H1 (cell line): ENCODE data around the gene TBCE. TPM values are rescaled to one million over a fixed set of nuclear protein-coding genes. Genes with fewer than 3 reads are reported as not detected.

ENCODE experiments used
- BRCA1 ChIP-seq: IDR thresholded peaks from 2 replicates; pipeline ENCODE4 v1.6.1; 2012; ENCODE audit warnings: low read depth, low read length, improper control_type of control experiment
- CHD2 ChIP-seq: IDR thresholded peaks from 2 replicates; pipeline ENCODE4 v1.6.1; 2012; ENCODE audit warnings: low read length, improper control_type of control experiment
- CHD7 ChIP-seq: fragments of 300-600 bp; sonication (generic); IDR thresholded peaks from 2 replicates; pipeline ENCODE4 v1.7.1; 2012; ENCODE audit warnings: low read length, moderate library complexity, mild to moderate bottlenecking, inconsistent platforms; ENCODE audit not compliant: insufficient replicate concordance
- GABPA ChIP-seq: IDR thresholded peaks from 2 replicates; pipeline ENCODE4 v1.6.1; 2011; ENCODE audit warnings: mild to moderate bottlenecking, low read length, moderate library complexity, borderline replicate concordance; ENCODE audit not compliant: insufficient read depth
- GTF2F1 ChIP-seq: IDR thresholded peaks from 2 replicates; pipeline ENCODE4 v1.6.1; 2012; ENCODE audit warnings: low read depth, low read length, improper control_type of control experiment, borderline replicate concordance
- KDM5A ChIP-seq: fragments of 200-600 bp; IDR thresholded peaks from 2 replicates; pipeline ENCODE4 v1.7.1; 2012; ENCODE audit warnings: mild to moderate bottlenecking, low read length, inconsistent platforms, mixed read lengths
- POLR2AphosphoS5 ChIP-seq: IDR thresholded peaks from 2 replicates; pipeline ENCODE4 v1.6.1; 2011; ENCODE audit warnings: low read depth, low read length
- RFX5 ChIP-seq: IDR thresholded peaks from 2 replicates; pipeline ENCODE4 v1.6.1; 2011; ENCODE audit warnings: low read depth, low read length, improper control_type of control experiment, borderline replicate concordance
- SP4 ChIP-seq: IDR thresholded peaks from 2 replicates; pipeline ENCODE4 v1.6.1; 2012; ENCODE audit warnings: low read length, inconsistent platforms
- TAF7 ChIP-seq: optimal IDR thresholded peaks from 2 replicates; pipeline ENCODE3; 2011; ENCODE audit warnings: low read depth, mild to moderate bottlenecking, inconsistent platforms, low read length, moderate library complexity, borderline replicate concordance
- YY1 ChIP-seq: IDR thresholded peaks from 2 replicates; pipeline ENCODE4 v1.6.1; 2011; ENCODE audit warnings: low read depth, mild to moderate bottlenecking, low read length
- polyA plus RNA-seq, 7 experiments: library from polyadenylated mRNA; depleted of rRNA in 3 of 7; stranded (reverse) in 5 of 7; unstranded in 2 of 7; fragments of >200 nt in 5 of 7; fragments of 200-250 nt in 2 of 7; gene quantifications; 1 replicate in 5 of 7; 2 replicates in 1 of 7; 4 replicates in 1 of 7; pipeline versions ENCODE4 v1.2.1 to v1.2.3, GENCODE V29; 2011 to 2013; ENCODE audit warnings: missing spikeins in 2 of 7, mixed read lengths in 2 of 7
- total RNA-seq: library from RNA; stranded (reverse); fragmentation: NEBNext Ultra II Directional; extraction: Animal tissue kit (Norgen Biotek cat#: 25700); gene quantifications from 2 replicates; pipeline ENCODE4 v1.2.1, GENCODE V29; 2021

The TBCE gene
- total and polyA plus RNA-seq, 2 of the 8 experiments (the other 6 are each of a cell fraction or from before 2014, with no cell fraction given): 22.7 to 42.9 TPM

- no peak for TF ChIP-seq RFX5
- no peak for TF ChIP-seq YY1
- TF ChIP-seq TAF7: peak; percentile 65
- no peak for TF ChIP-seq GABPA
- no peak for TF ChIP-seq KDM5A
- TF ChIP-seq GTF2F1: 0 out of 2 replicates have a peak, but pooled peaks have one; percentile 58
- TF ChIP-seq SP4: no peak
- TF ChIP-seq POLR2AphosphoS5: peak; percentile 80
- no peak for TF ChIP-seq CHD7
- TF ChIP-seq BRCA1: no peak
- TF ChIP-seq CHD2: no peak
Measured at GRCh38 chr1:235327559-235328270, 39.5 kb upstream of the TBCE start, which contains the start of gene ARID4B (continued).
